COR-L47 (cell line): ENCODE measurements around the gene IL15.
"Not testable (repeated sequence)": the region's sequence is repeated elsewhere in the genome, so short reads cannot be mapped to it uniquely, and the experiment has no call there.

ENCODE experiments used
- DNase-seq: peaks from one replicate; lab custom pipeline; 2025; lab: John Stamatoyannopoulos, UW

The IL15 gene, protein sequence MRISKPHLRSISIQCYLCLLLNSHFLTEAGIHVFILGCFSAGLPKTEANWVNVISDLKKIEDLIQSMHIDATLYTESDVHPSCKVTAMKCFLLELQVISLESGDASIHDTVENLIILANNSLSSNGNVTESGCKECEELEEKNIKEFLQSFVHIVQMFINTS

GRCh38 chr4:141636082-141636770 lies at the start of gene IL15:
IL15 (plus strand) TSS chr4:141636583; CDS start chr4:141719465, 82,882 bp downstream.
- DNase-seq: peak; percentile 77

- no peak for DNase-seq
Measured at GRCh38 chr4:141587897-141588296, 48.5 kb upstream of the IL15 start.

DNA sequence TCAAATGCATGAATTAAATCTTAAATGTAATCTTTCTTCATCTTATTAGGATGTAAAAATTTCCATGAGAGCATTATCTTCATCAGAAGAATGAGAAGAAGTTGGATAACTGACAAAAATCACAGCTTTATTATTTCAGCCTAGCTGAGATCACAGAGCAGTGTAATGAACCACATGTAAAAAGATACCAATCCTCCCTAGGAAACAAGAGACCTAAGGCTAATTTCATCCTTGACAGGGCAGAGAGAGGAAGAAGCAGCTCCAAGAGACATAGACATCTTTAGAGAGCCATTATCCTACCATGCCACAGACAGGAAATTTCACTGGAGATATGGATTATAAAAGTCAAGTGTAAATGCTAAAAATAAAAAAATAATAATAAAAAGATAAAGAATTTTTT lies 40.9 kb upstream of the IL15 start:
- DNase-seq: no peak

- DNase-seq: no peak
Measured at GRCh38 chr4:141599853-141600252, 36.5 kb upstream of the IL15 start.

- not testable (repeated sequence) for DNase-seq
Measured at GRCh38 chr4:141604683-141605082, 31.7 kb upstream of the IL15 start.

DNA sequence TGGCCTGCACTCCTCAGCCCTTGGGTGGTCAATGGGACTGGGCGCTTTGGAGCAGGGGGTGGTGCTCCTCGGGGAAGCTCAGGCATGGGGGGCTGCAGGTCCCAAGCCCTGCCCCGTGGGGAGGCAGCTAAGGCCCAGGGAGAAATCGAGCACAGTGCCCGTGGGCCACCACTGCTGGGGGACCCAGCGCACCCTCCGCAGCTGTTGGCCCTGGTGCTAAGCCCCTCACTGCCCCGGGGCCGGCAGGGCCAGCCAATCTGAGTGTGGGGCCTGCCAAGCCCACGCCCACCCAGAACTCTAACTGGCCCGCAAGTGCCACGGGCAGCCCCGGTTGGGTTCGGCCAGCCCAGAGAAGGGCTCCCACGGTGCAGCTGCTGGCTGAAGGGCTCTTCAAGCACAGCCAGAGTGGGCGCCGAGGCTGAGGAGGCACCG lies 30.9 kb upstream of the IL15 start:
- DNase-seq: no peak

- DNase-seq: no peak
Measured at GRCh38 chr4:141609243-141609642, 27.1 kb upstream of the IL15 start.

GRCh38 chr4:141610365-141610764 lies 26.0 kb upstream of the IL15 start:
- no peak for DNase-seq

GRCh38 chr4:141614878-141615586 lies 21.4 kb upstream of the IL15 start:
- DNase-seq: no peak

DNA sequence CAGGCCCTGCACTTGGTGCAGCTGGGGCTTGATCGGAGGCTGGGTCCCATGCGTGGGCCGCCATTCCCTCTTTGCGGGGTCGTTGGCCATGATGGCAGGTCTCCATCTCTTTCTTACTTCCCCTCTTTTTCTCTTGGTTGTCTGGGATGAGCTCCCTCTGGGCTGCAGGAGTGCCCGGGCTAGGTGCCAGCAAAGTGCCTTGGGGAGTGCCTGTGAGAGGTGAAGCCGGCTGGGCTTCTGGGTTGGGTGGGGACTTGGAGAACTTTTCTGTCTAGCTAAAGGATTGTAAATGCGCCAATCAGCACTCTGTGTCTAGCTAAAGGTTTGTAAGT lies 20.8 kb upstream of the IL15 start:
- DNase-seq: not testable (repeated sequence)

GRCh38 chr4:141620715-141621114 lies 15.7 kb upstream of the IL15 start:
- no peak for DNase-seq

GRCh38 chr4:141625023-141625422 lies 11.4 kb upstream of the IL15 start:
- DNase-seq: no peak

DNA sequence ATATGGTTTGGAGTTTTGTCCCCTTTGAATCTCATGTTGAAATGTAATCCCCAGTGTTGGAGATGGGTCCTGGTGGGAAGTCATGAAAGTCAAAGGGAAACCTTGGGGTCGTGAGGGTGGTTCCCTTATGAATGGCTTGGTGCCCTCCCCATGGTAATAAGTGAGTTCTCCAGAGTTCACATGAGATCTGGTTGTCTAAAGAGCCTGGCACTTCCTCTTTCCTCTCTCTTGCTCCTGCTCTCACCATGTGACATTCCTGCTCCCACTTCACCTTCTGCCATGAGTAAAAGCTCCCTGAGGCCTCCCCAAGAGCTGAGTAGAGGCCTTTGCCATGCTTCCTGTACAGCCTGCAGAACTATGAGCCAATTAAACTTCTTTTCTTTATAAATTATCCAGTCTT lies 5.5 kb upstream of the IL15 start:
- no peak for DNase-seq

DNA sequence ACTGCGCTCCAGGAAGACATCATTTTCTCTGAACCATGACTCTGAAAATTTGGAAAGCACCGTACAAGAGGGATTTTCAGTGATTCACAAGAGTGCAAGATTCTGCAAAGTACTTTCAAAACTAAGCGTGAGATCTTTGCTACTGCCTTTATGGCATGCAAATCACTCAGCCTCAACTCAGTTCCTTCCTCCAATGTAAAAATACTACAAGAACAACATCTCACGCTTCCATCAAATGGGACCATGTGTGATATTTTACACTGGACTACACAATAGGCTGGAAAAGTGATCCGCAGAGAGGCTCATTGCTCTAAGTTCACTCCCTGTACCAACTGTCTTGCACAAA lies 674 bp upstream of the IL15 start:
- DNase-seq: no peak

- peak; percentile 30 for DNase-seq
Measured at GRCh38 chr4:141636771-141637460, 533 bp downstream of the IL15 start.

DNA sequence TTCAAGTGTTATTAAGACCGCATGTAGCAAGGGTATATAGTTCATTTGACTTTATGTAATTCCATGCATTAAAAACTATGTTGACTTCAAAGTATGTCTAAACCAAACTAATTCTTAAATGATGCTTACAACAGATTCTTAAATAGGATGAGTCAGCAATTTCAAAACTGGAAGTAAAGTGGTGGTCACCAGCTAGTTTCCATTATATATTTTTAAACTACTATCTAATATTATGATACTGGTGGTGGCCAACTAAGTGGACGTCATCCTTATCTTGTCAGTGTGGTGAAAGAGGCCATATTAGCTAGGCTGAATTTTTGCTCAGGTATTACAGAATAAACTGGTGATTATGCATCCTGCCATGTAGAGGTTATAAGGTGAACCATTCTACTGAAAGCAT lies 1.2 kb downstream of the IL15 start:
- no peak for DNase-seq

- no peak for DNase-seq
Measured at GRCh38 chr4:141638230-141638629, 1.8 kb downstream of the IL15 start.

DNA sequence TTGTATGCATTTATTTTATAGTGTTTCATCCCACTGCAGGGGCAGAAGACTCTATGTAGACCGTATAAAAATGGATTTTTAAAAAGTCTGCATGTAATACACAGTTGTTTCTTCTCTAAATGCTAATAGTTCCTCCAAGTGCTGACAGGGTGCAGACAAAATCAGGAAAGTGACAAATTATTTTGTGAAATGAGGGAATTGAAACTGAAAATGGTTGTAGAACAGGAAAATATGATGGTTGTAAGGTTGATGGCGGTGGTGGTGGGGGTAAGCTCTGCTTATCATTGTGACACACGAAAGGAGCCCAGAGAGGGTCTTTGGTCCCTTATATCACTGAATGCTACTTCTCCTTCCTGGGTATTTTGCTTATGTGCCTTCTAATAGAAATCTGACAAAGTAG lies 4.3 kb downstream of the IL15 start:
- DNase-seq: no peak

DNA sequence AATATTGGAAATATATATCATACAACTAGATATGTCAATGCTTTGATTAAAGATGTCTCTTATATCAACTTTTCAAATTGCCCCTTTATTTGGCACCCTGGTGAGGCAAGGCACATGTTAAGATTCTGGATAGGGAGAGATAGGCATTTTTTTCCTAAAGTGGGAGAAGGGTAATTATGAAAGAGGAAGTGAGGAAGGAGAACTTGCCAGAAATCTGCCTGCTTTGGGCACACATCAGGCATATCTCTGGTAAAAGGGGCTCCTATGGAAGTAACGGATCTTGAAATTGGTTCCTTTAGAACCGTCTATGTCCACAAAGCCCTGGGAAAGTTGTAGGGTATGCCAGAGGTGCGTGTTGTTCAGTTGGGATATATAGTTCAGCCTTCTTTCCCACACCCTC lies 5.7 kb downstream of the IL15 start:
- DNase-seq: no peak

- DNase-seq: no peak
Measured at GRCh38 chr4:141642711-141643110, 6.3 kb downstream of the IL15 start.

DNA sequence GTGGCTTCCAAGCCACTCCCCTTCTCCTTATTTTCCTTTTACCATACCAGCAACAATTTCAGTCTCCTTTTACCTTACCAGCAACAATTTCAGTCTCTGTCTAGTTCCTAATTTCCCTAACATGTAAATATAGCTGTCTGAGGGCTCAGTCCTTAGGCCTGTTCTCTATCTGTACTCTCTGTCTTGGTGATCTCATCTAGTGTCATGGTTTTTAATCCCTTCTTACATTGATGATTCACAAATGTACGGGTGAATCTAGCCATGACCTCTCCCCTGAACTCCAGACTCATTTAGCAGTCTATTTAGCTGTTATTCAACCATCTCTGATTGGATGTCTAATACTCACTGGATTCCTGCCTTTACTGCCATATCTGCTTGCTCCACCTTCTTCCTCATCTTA lies 7.2 kb downstream of the IL15 start:
- no peak for DNase-seq

- no peak for DNase-seq
Measured at GRCh38 chr4:141645611-141646340, 9.4 kb downstream of the IL15 start.
